Measurements from ENCODE around the gene RHBDF1.
A peak's percentile ranks its signal among the peaks of the same experiment; 100 is the strongest.

The RHBDF1 gene

GRCh38 chr16:85865-86264 lies 13.4 kb upstream of the RHBDF1 start:
- no peak for DNase-seq (ENCODE audit: low read depth)
- in situ Hi-C loops (cut with HindIII; ENCODE audit: low sequenced_read_pairs): no loop called here
- H3K4me3 ChIP-seq (ENCODE audit: low read depth, low read length): no peak overlapping the region
- TF ChIP-seq CTCF (IDR thresholded peaks at IDR 0.05; ENCODE audit: low read depth, low read length, missing control alignments): no peak

DNA sequence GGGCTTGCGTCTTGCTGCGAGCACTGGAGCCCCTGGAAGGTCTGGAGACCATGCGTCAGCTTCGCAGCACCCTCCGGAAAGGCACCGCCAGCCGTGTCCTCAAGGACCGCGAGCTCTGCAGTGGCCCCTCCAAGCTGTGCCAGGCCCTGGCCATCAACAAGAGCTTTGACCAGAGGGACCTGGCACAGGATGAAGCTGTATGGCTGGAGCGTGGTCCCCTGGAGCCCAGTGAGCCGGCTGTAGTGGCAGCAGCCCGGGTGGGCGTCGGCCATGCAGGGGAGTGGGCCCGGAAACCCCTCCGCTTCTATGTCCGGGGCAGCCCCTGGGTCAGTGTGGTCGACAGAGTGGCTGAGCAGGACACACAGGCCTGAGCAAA lies 13.0 kb upstream of the RHBDF1 start:
- no peak for TF ChIP-seq CTCF (IDR thresholded peaks at IDR 0.05; ENCODE audit: low read depth, low read length, missing control alignments)
- in situ Hi-C loops (cut with HindIII; ENCODE audit: low sequenced_read_pairs): no loop called here
- no peak overlapping the region for H3K4me3 ChIP-seq (ENCODE audit: low read depth, low read length)
- no peak for DNase-seq (ENCODE audit: low read depth)

GRCh38 chr16:84718-85406 lies 12.4 kb upstream of the RHBDF1 start:
- no peak for TF ChIP-seq CTCF (IDR thresholded peaks at IDR 0.05; ENCODE audit: low read depth, low read length, missing control alignments)
- H3K4me3 ChIP-seq (ENCODE audit: low read depth, low read length): no peak overlapping the region
- in situ Hi-C loops (cut with HindIII; ENCODE audit: low sequenced_read_pairs): no loop called here
- no peak for DNase-seq (ENCODE audit: low read depth)

GRCh38 chr16:83781-84615 lies 11.6 kb upstream of the RHBDF1 start:
- H3K4me3 ChIP-seq (ENCODE audit: low read depth, low read length): no peak overlapping the region
- no peak for TF ChIP-seq CTCF (IDR thresholded peaks at IDR 0.05; ENCODE audit: low read depth, low read length, missing control alignments)
- DNase-seq (ENCODE audit: low read depth): no peak
- in situ Hi-C loops (cut with HindIII; ENCODE audit: low sequenced_read_pairs): no loop called here

DNA sequence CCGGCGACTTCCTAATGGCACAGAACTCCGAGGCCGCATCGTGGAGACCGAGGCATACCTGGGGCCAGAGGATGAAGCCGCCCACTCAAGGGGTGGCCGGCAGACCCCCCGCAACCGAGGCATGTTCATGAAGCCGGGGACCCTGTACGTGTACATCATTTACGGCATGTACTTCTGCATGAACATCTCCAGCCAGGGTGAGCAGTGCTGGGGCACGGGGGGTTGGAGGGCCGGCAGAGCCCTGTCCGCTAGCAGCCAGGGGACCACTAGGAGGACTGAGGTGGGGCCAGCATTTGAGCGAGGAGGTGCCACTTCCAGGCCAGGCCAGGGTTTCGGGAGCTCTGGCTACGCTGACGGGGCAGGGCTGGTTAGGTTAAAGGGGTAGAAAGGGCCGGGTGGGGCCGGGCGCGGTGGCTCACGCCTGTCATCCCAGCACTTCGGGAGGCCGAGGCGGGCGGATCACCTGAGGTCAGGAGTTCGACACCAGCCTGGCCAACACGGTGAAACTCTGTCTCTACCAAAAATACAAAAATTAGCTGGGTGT lies 10.7 kb upstream of the RHBDF1 start:
- no peak for TF ChIP-seq CTCF (IDR thresholded peaks at IDR 0.05; ENCODE audit: low read depth, low read length, missing control alignments)
- no peak for DNase-seq (ENCODE audit: low read depth)
- no peak overlapping the region for H3K4me3 ChIP-seq (ENCODE audit: low read depth, low read length)
- in situ Hi-C loops (cut with HindIII; ENCODE audit: low sequenced_read_pairs): no loop called here

DNA sequence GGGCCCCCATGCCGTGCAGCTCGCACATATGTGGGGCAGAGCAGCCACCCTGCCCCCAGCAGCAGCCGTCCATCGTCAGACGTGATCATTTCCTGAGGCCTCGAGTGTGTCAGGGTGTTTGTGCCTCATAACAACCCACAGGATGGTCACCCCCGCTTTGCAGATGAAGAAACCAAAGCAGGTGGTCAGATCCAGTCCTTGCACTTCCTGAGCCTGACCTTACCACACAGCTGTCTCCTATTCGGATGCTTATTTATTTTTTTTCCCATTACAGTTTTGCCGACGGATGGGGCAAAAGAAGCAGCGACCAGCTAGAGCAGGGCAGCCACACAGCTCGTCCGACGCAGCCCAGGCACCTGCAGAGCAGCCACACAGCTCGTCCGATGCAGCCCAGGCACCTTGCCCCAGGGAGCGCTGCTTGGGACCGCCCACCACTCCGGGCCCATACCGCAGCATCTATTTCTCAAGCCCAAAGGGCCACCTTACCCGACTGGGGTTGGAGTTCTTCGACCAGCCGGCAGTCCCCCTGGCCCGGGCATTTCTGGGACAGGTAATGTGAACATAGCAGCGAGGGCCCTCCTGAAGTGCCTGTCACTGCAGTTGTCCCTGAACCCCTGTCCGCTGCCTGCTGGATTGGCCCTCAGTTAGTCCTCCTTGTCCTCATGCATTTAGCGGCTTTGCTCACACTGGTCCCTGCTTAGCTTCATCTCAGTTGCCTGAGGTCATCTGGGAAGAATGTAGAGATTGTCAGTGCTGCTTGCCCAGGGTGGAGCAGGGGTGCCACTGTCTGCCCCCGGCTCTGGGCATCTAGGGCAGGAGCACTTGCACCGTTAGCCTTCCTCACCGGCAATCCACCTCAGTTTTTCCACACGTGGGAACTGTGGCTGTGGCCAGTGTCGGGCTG lies 7.0 kb upstream of the RHBDF1 start:
- H3K4me3 ChIP-seq (ENCODE audit: low read depth, low read length): peak overlapping the region; percentile 61
- TF ChIP-seq CTCF (IDR thresholded peaks at IDR 0.05; ENCODE audit: low read depth, low read length, missing control alignments): no peak
- no peak for DNase-seq (ENCODE audit: low read depth)
- in situ Hi-C loops (cut with HindIII; ENCODE audit: low sequenced_read_pairs): no loop called here
